NCI-H2196 treated with DMSO at 0.1 percent for 48 hours (cell line): ENCODE measurements around the gene SRRM4.

ENCODE experiments used
- DNase-seq: peaks from one replicate; lab custom pipeline; 2025; ENCODE audit not compliant: unreplicated experiment; lab: John Stamatoyannopoulos, UW

SRRM4 gene

GRCh38 chr12:119200601-119201000 lies 219.3 kb downstream of the SRRM4 start:
- DNase-seq, result no peak

- DNase-seq, result no peak
Measured at GRCh38 chr12:119201789-119202543, 220.6 kb downstream of the SRRM4 start.

GRCh38 chr12:119202544-119202943 lies 221.2 kb downstream of the SRRM4 start:
- no peak for DNase-seq

- no peak for DNase-seq
Measured at GRCh38 chr12:119204131-119204530, 222.8 kb downstream of the SRRM4 start.

- no peak for DNase-seq
Measured at GRCh38 chr12:119204671-119205285, 223.4 kb downstream of the SRRM4 start.

GRCh38 chr12:119206348-119207062 lies 225.2 kb downstream of the SRRM4 start:
- DNase-seq, result no peak

- DNase-seq, result no peak
Measured at GRCh38 chr12:119207063-119207560, 225.8 kb downstream of the SRRM4 start.

- peak; percentile 59 for DNase-seq
Measured at GRCh38 chr12:119208626-119209061, 227.3 kb downstream of the SRRM4 start.

- no peak for DNase-seq
Measured at GRCh38 chr12:119211884-119212283, 230.5 kb downstream of the SRRM4 start.
